HepG2 (cell line): Measurements from ENCODE around the gene HDAC10. TPM values are rescaled to one million over a fixed set of nuclear protein-coding genes. Genes with fewer than 3 reads are reported as not detected.

Experiments used
- ATAC-seq: fragments of 200-7000 bp; cut with Tn5 transposase; 3 replicates; pipeline ENCODE4 v1.9.1; 2020; ENCODE audit warnings: mild to moderate bottlenecking, moderate library complexity
- BruUV-seq: library from RNA; stranded (reverse); fragments of 400-500 nt; replicated peaks from 2 replicates; lab custom pipeline; 2021; lab: Mats Ljungman, UMichigan
- CTCF ChIA-PET: fragments of 300-600 bp; formaldehyde crosslinking; extraction: SDS; loops from one replicate; lab custom pipeline; 2021; ENCODE audit warnings: low total read pairs, inconsistent platforms, low intra/inter-chr PET ratio; lab: Yijun Ruan, JAX
- POLR2A ChIA-PET: fragments of 350-600 bp; sonication (Branson Sonifier 250); formaldehyde crosslinking; loops from one replicate; lab custom pipeline; 2020; ENCODE audit warnings: antibody characterized with exemption, inconsistent platforms; lab: Yijun Ruan, JAX
- DNase-seq: peaks from one replicate; pipeline ENCODE4 v3.0.0-alpha.2; 2015; ENCODE audit warnings: low spot score
- FAIRE-seq: peaks from 3 replicates; lab custom pipeline; 2011; peaks lifted over from hg19 to GRCh38; lab: Jason Lieb, UNC
- H2AFZ ChIP-seq: one replicate; pipeline ENCODE4 v1.6.1; 2011; ENCODE audit warnings: low read length, inconsistent platforms
- H3K27ac ChIP-seq: fragments of 300-600 bp; 3 replicates; pipeline ENCODE4 v1.8.0; 2011; ENCODE audit warnings: mixed run types, mild to moderate bottlenecking, mixed read lengths, low read length, inconsistent platforms; ENCODE audit not compliant: insufficient read depth; ENCODE audit errors: extremely low read length
- H3K27me3 ChIP-seq, 2 experiments: fragments of 200-600 bp in 1 of 2; 2 replicates in 1 of 2; 3 replicates in 1 of 2; pipeline versions ENCODE4 v1.6.0 to v1.8.0; 2011; ENCODE audit warnings: low read length in 2 of 2, mild to moderate bottlenecking in 2 of 2, moderate library complexity in 2 of 2, inconsistent platforms in 1 of 2; ENCODE audit not compliant: insufficient read depth in 2 of 2, control insufficient read depth in 1 of 2
- H3K36me3 ChIP-seq, 2 experiments: fragments of 200-600 bp in 1 of 2; replicated peaks in 1 of 2; 2 replicates in 1 of 2; 3 replicates in 1 of 2; pipeline versions ENCODE4 v1.5.1 to v1.8.0; 2011; ENCODE audit warnings: low read length in 2 of 2, inconsistent platforms in 1 of 2; ENCODE audit not compliant: insufficient read depth in 2 of 2, control insufficient read depth in 1 of 2
- H3K4me1 ChIP-seq: 2 replicates; pipeline ENCODE4 v1.5.1; 2012; ENCODE audit warnings: low read length, inconsistent platforms; ENCODE audit not compliant: insufficient read depth
- H3K4me2 ChIP-seq: 2 replicates; pipeline ENCODE4 v1.6.0; 2011; ENCODE audit warnings: low read depth, low read length, inconsistent platforms
- H3K4me3 ChIP-seq, 3 experiments: fragments of 200-600 bp in 1 of 3; sonication (generic), shearing (Covaris generic) in 1 of 3; replicated peaks in 1 of 3; 2 replicates each; pipeline ENCODE4 v1.5.1; 2011 to 2016; ENCODE audit warnings: low read length in 3 of 3, inconsistent platforms in 2 of 3, low read depth in 2 of 3, mild to moderate bottlenecking in 2 of 3, control low read depth in 1 of 3, mixed read lengths in 1 of 3; ENCODE audit not compliant: insufficient read depth in 1 of 3
- H3K79me2 ChIP-seq: one replicate; pipeline ENCODE4 v1.6.1; 2011; ENCODE audit warnings: low read length, inconsistent platforms; ENCODE audit not compliant: insufficient read depth
- H3K9ac ChIP-seq: 2 replicates; pipeline ENCODE4 v1.6.0; 2011; ENCODE audit warnings: mild to moderate bottlenecking, low read depth, low read length, inconsistent platforms; ENCODE audit not compliant: insufficient read depth
- H3K9me3 ChIP-seq: 2 replicates; pipeline ENCODE4 v1.5.1; 2012; ENCODE audit warnings: mild to moderate bottlenecking, low read length
- H4K20me1 ChIP-seq: 2 replicates; pipeline ENCODE4 v1.6.0; 2011; ENCODE audit warnings: inconsistent platforms, mild to moderate bottlenecking, low read length, moderate library complexity; ENCODE audit not compliant: insufficient read depth
- CREB1 ChIP-seq, 2 experiments: fragments of 450-650 bp in 1 of 2; IDR thresholded peaks; 2 replicates each; pipeline ENCODE4 v1.6.1; 2016 to 2017; ENCODE audit warnings: control low read depth in 1 of 2, mild to moderate bottlenecking in 1 of 2, missing compliant biosample characterization in 1 of 2, missing genetic modification characterization in 1 of 2
- IKZF4 ChIP-seq: sonication (generic); formaldehyde crosslinking; IDR thresholded peaks from 2 replicates; pipeline ENCODE4 v1.5.1; 2020; ENCODE audit warnings: borderline replicate concordance, mild to moderate bottlenecking, low read depth, missing genetic modification reagents; ENCODE audit errors: not compliant biosample characterization
- KLF6 ChIP-seq: IDR thresholded peaks from 2 replicates; pipeline ENCODE4 v1.8.0; 2016; ENCODE audit warnings: missing biosample characterization, missing genetic modification reagents
- LCORL ChIP-seq, 2 experiments: fragments of 450-650 bp in 1 of 2; sonication (generic) in 1 of 2; formaldehyde crosslinking in 1 of 2; IDR thresholded peaks; 2 replicates each; pipeline versions ENCODE4 v1.5.0 to v1.6.1; 2017 to 2020; ENCODE audit warnings: antibody characterized with exemption in 1 of 2, missing genetic modification reagents in 1 of 2
- NCOA1 ChIP-seq: sonication (generic); formaldehyde crosslinking; IDR thresholded peaks from 2 replicates; pipeline ENCODE4 v1.9.0; 2021; ENCODE audit warnings: missing genetic modification reagents
- RAD51 ChIP-seq: fragments of 450-650 bp; IDR thresholded peaks from 2 replicates; pipeline ENCODE4 v1.6.1; 2016; ENCODE audit warnings: borderline replicate concordance
- SMYD3 ChIP-seq: sonication (generic); formaldehyde crosslinking; IDR thresholded peaks from 2 replicates; pipeline ENCODE4 v1.8.1; 2023; ENCODE audit warnings: mild to moderate bottlenecking, missing genetic modification reagents
- ZBTB7B ChIP-seq: sonication (generic); formaldehyde crosslinking; IDR thresholded peaks from 2 replicates; pipeline ENCODE4 v1.4.0; 2020; ENCODE audit warnings: missing genetic modification reagents
- ZNF18 ChIP-seq: sonication (generic); formaldehyde crosslinking; IDR thresholded peaks from 2 replicates; pipeline ENCODE4 v1.8.0; 2022; ENCODE audit warnings: mild to moderate bottlenecking, missing genetic modification reagents; ENCODE audit not compliant: insufficient replicate concordance
- ZNF33A ChIP-seq: sonication (generic); formaldehyde crosslinking; IDR thresholded peaks from 2 replicates; pipeline ENCODE4 v1.5.1; 2020; ENCODE audit warnings: missing genetic modification reagents, mild to moderate bottlenecking, moderate library complexity, borderline replicate concordance
- ZNF574 ChIP-seq: sonication (generic); formaldehyde crosslinking; IDR thresholded peaks from 2 replicates; pipeline ENCODE4 v1.4.0; 2020; ENCODE audit warnings: missing genetic modification reagents
- ZNF605 ChIP-seq: sonication (generic); formaldehyde crosslinking; IDR thresholded peaks from 2 replicates; pipeline ENCODE4 v1.8.0; 2022; ENCODE audit warnings: mild to moderate bottlenecking, missing genetic modification reagents
- ZSCAN5A ChIP-seq: sonication (generic); formaldehyde crosslinking; IDR thresholded peaks from 2 replicates; pipeline ENCODE4 v1.8.0; 2022; ENCODE audit warnings: mild to moderate bottlenecking, missing genetic modification reagents, borderline replicate concordance
- WGBS: methylation state at CpG from one replicate; pipeline ENCODE4 v1.1.6; 2017; ENCODE audit warnings: low lambda C conversion rate; 5-methylcytosine and 5-hydroxymethylcytosine counted together
- in situ Hi-C: cut with HindIII; loops from 2 replicates; pipeline ENCODE4 v1.10.0; 2017; ENCODE audit warnings: low pct_unique_long_range_greater_than_20kb; ENCODE audit not compliant: extremely low pct_ligation_motif_present
- intact Hi-C: fragments of 100-400 bp; cut with micrococcal nuclease; formaldehyde crosslinking; loops from one replicate; pipeline ENCODE4 v1.10.0; 2022; ENCODE audit not compliant: unreplicated experiment
- polyA plus RNA-seq, 8 experiments: library from polyadenylated mRNA; depleted of rRNA in 3 of 8; stranded (reverse) in 7 of 8; unstranded in 1 of 8; fragments of >200 nt; fragmentation: Illumina TruSeq in 4 of 8; extraction: Trizol in 4 of 8; gene quantifications; 2 replicates each; pipeline versions ENCODE4 v1.2.1 to v1.2.3, GENCODE V29; 2011 to 2016; ENCODE audit warnings: low read depth in 4 of 8, missing spikeins in 1 of 8, mixed read lengths in 1 of 8; ENCODE audit not compliant: insufficient read depth in 1 of 8
- total RNA-seq, 5 experiments: library from RNA; depleted of rRNA; stranded (reverse); fragments of >200 nt; fragmentation: Illumina TruSeq; extraction: Trizol; gene quantifications; 2 replicates each; pipeline ENCODE4 v1.2.3, GENCODE V29; 2016; ENCODE audit warnings: low read depth in 1 of 5

HDAC10 gene
- total and polyA plus RNA-seq, 2 of the 13 experiments (the other 11 are each of a cell fraction or from before 2014, with no cell fraction given) = 13.9 to 14.9 TPM

- FAIRE-seq (no peak), ATAC-seq (no peak), DNase-seq (no peak)
- Histone ChIP-seq H3K36me3 (peaks cover 12 to 56% of the 10 kb centered on the region in 2 experiments; a peak in 4 of 5 replicates), H3K27ac (no peak overlapping the region), H3K9me3 (no peaks in the 10 kb centered on the region), H3K9ac (no peak overlapping the region), H3K79me2 (peaks cover 25% of the 10 kb centered on the region), H2AFZ (no peak overlapping the region), H3K4me3 (no peak overlapping the region), H3K4me1 (0 out of 2 replicates have a peak, but pooled peaks cover 5% of the 10 kb centered on the region), H3K27me3 (no peaks in the 10 kb centered on the region), H4K20me1 (peaks cover 5% of the 10 kb centered on the region), H3K4me2 (no peak overlapping the region)
- WGBS = 94% methylated on average over 14 of the region's 14 CpGs
- intact Hi-C loops (no loop called here), in situ Hi-C loops (no loop called here)
- no peak for TF ChIP-seq NCOA1
- no peak for TF ChIP-seq KLF6 (CRISPR knock-in tag)
- TF ChIP-seq LCORL (IDR thresholded peaks at IDR 0.05) = no peak
- TF ChIP-seq LCORL (CRISPR knock-in tag; IDR thresholded peaks at IDR 0.05) = no peak
- TF ChIP-seq ZNF605 (CRISPR knock-in tag) = no peak
- TF ChIP-seq ZNF18 (CRISPR knock-in tag) = no peak
- TF ChIP-seq CREB1 (IDR thresholded peaks at IDR 0.05) = no peak
- no peak for TF ChIP-seq CREB1 (CRISPR knock-in tag; IDR thresholded peaks at IDR 0.05)
- TF ChIP-seq ZNF33A = no peak
- no peak for TF ChIP-seq ZBTB7B
- no peak for TF ChIP-seq IKZF4 (CRISPR knock-in tag)
- no peak for TF ChIP-seq RAD51
- no peak for TF ChIP-seq ZSCAN5A (CRISPR knock-in tag)
- TF ChIP-seq SMYD3 (CRISPR knock-in tag) = no peak
- TF ChIP-seq ZNF574 = no peak
- POLR2A ChIA-PET = no interaction called here
- CTCF ChIA-PET = interaction anchor here (1.7 to 2.5 kb wide), 2 partner anchors 42 to 63 kb away, joined by 3 to 39 read pairs; no protein-coding TSS in a partner anchor
- BruUV-seq = no TSS peak
These were observed 39.9 kb downstream of the HDAC10 start for GRCh38 chr22:50211147-50211546.
